HG03378 (cell line): Measurements from ENCODE around the gene NAPB.
"Not testable (repeated sequence)": the region's sequence is repeated elsewhere in the genome, so short reads cannot be mapped to it uniquely, and the experiment has no call there.

Experiments used
- ATAC-seq: cut with Tn5 transposase; IDR thresholded peaks from one replicate; pipeline ENCODE4 v1.9.1; 2021; ENCODE audit warnings: mild to moderate bottlenecking, moderate library complexity; ENCODE audit not compliant: unreplicated experiment

NAPB gene

GRCh38 chr20:23420943-23421931 lies at the start of gene NAPB:
Gene NAPB, minus strand, starts transcription at chr20:23421488. Its CDS starts 86 bp downstream, at chr20:23421402.
- ATAC-seq, result peak; percentile 95

GRCh38 chr20:23466961-23467360 lies 45.7 kb upstream of the NAPB start:
- not testable (repeated sequence) for ATAC-seq

GRCh38 chr20:23461180-23461579 lies 39.9 kb upstream of the NAPB start:
- no peak for ATAC-seq

GRCh38 chr20:23459461-23460150 lies 38.3 kb upstream of the NAPB start:
- ATAC-seq, result no peak

GRCh38 chr20:23456873-23457272 lies 35.6 kb upstream of the NAPB start:
- no peak for ATAC-seq

- ATAC-seq, result no peak
Measured at GRCh38 chr20:23456409-23456808, 35.1 kb upstream of the NAPB start.

GRCh38 chr20:23455639-23456038 lies 34.4 kb upstream of the NAPB start:
- ATAC-seq, result no peak

- no peak for ATAC-seq
Measured at GRCh38 chr20:23454816-23455215, 33.5 kb upstream of the NAPB start.

GRCh38 chr20:23453549-23454543 lies 32.6 kb upstream of the NAPB start:
- no peak for ATAC-seq

GRCh38 chr20:23452776-23453175 lies 31.5 kb upstream of the NAPB start, which contains the start of gene CST11:
Gene CST11, minus strand, starts transcription at chr20:23452876. Its CDS starts 65 bp downstream, at chr20:23452811.
- no peak for ATAC-seq

GRCh38 chr20:23451956-23452487 lies 30.7 kb upstream of the NAPB start:
- no peak for ATAC-seq

GRCh38 chr20:23450877-23451276 lies 29.6 kb upstream of the NAPB start:
- no peak for ATAC-seq

GRCh38 chr20:23449421-23449820 lies 28.1 kb upstream of the NAPB start:
- no peak for ATAC-seq

- no peak for ATAC-seq
Measured at GRCh38 chr20:23448167-23448566, 26.9 kb upstream of the NAPB start.

GRCh38 chr20:23446505-23446904 lies 25.2 kb upstream of the NAPB start:
- ATAC-seq, result peak; percentile 53

GRCh38 chr20:23445596-23446217 lies 24.4 kb upstream of the NAPB start:
- ATAC-seq, result no peak

GRCh38 chr20:23444859-23445258 lies 23.6 kb upstream of the NAPB start:
- no peak for ATAC-seq

- no peak for ATAC-seq
Measured at GRCh38 chr20:23442436-23442835, 21.1 kb upstream of the NAPB start.

- peak; percentile 77 for ATAC-seq
Measured at GRCh38 chr20:23441850-23442313, 20.6 kb upstream of the NAPB start.

GRCh38 chr20:23440004-23440403 lies 18.7 kb upstream of the NAPB start:
- ATAC-seq, result no peak
